SHP77 (cell line): ENCODE results near the gene PCDH9.
"Not testable (repeated sequence)": the region's sequence is repeated elsewhere in the genome, so short reads cannot be mapped to it uniquely, and the experiment has no call there.

Experiments used
- DNase-seq, 2 experiments: peaks; one replicate each; lab custom pipeline; 2025; lab: John Stamatoyannopoulos, UW

Gene PCDH9

DNA sequence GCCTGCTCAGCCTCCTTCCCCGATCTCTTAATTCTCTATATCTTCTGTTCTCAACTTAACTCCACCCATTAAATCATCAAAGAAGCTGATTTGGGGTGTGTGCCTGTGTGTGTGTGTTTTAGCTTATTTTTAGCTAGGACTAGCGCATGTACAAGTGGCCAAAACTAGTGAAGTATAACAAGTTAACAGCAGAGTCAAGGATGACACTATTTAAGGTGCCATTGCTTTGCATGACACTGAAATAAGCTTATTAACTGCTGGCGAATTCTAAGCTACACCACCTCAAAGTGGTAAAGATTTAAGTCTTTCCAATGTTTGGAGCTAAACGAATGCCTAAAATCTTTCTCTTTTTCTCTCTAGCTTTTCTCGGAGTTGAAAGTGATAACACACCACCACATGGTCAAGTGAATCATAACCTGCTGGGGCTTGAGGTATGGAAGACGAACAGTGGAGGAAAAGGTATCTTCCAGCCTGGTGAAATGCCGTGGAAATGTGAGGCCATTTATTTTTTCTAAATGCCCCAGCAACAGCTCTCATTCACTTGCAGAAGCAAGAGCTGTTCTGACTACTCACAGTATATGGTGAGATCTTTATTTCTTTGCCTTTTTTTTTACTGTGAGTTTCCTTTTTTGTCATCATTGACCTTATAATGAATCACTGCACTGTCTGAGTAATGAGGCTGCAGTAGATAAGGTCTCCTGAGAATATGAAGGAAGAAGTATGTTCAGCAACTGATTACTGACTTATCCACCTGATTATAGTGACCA, 570.3 kb downstream of the PCDH9 start:
- no peak for DNase-seq

- DNase-seq = no peak
Observed at GRCh38 chr13:66659286-66659685, 570.9 kb downstream of the PCDH9 start.

GRCh38 chr13:66657165-66657881, 572.8 kb downstream of the PCDH9 start:
- peak; percentile 95 to 96 for DNase-seq

DNA sequence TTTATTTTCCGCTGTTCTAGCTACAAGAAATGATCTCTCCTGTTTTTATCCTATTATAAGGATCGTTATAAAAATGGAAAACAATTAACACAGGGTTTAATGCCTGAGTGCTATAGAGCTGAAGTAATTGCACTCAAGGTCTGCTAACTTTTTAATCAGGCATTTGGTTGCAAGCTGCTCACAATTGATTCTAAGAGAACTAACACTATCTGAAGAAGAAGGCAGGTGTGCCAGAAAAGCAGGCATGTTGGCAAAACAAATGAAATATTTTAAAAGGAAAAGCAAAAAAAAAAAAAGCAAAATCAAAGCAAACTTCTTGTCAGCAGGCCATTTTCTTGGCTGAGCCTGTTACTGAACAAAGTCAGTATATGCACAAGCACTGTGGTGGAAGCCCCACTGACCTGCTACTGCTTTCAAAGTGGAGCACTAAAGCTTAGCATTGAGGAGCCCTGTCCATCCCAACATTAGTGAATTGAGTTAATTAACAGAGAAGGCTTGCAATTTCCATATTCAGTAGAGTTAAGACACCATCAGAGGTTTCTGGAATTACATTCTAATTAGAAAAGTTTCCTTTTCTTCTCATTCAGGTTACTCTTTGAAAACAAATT, 574.2 kb downstream of the PCDH9 start:
- DNase-seq = no peak

DNA sequence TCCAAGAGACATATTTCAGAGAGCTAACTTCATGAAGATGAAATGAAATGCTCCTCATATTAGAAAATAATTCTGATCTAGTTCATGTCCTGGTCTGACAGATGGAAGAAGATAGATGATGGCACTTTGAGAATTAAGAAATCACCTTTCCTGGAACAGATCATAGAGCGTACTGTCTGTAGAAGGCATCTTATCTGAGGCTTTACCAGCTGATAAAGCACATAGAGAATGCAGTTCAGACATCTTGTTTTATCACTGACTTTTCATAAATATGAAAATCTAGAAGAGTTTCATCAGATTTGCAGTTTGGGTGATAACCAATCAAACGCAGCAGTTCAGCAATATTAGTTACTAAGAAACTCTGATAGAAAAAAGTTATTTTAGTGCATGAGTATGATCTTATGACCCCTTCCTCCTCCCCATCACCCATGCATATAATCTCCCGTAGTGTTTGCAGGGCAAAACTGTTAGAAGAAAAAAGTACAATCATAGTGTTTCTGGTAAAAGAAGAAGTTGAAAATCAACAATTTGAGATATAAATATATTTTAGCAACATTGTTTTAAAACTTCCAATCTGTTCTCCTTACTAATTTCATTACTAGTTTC, 585.2 kb downstream of the PCDH9 start:
- no peak for DNase-seq

DNA sequence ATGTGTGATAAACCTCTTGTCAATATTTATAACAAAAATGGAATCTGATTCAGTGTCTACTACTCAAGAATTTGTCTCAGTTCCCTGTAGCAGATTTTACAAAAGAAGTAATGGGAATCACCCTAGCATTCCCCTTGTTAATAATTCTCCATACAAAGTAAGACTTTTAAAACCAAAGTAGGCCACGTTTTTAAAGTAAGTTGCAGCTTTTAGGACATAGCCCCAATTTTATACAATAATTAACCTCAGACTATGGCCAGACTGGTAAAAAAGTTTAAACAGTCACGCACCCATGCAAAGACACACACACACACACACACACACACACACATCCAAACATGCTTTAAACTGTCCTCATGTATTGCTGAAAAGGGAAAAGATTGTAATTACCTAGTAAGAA, 589.9 kb downstream of the PCDH9 start:
- DNase-seq = no peak

GRCh38 chr13:66639044-66639443, 591.1 kb downstream of the PCDH9 start:
- DNase-seq = no peak

- DNase-seq = no peak
Observed at GRCh38 chr13:66635526-66635925, 594.6 kb downstream of the PCDH9 start.

DNA sequence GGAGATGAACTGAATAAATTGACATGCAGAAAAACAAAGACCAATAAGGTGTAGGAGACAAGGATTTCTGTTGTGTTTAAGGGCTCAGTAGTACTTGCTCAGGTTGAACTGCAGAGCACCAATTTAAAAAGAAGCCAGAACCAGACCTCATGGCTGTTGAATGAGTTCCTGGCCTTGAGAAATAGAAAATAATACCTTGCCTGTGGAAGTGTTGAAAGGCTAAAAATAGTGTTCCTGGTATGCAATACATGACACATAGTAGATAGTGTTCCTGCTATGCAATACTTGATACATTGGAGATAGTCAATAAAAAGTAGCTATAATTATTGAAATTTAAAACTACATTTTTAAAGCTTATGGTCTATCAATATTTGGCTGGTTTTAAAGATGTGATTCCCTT, 595.8 kb downstream of the PCDH9 start:
- no peak for DNase-seq

GRCh38 chr13:66627512-66627911, 602.6 kb downstream of the PCDH9 start:
- no peak for DNase-seq

DNA sequence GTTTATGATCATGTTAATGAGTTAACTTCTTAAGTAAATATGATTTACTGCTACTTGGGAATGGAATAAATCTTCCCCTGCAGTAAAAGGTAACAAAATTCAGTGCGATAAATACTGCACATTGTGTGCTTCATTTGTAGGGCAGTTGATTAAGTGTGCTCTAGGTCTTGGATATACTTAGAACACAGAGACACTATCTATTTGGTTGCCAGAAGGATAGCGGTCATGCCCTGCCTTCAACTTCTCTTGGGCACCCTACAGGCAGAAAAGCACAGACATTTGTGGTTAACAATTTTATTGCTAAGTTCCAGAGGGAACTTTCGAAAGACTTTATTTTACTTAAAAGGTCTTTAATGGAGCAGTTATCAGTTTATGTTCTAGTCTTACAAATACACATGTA, 605.8 kb downstream of the PCDH9 start:
- no peak for DNase-seq

DNA sequence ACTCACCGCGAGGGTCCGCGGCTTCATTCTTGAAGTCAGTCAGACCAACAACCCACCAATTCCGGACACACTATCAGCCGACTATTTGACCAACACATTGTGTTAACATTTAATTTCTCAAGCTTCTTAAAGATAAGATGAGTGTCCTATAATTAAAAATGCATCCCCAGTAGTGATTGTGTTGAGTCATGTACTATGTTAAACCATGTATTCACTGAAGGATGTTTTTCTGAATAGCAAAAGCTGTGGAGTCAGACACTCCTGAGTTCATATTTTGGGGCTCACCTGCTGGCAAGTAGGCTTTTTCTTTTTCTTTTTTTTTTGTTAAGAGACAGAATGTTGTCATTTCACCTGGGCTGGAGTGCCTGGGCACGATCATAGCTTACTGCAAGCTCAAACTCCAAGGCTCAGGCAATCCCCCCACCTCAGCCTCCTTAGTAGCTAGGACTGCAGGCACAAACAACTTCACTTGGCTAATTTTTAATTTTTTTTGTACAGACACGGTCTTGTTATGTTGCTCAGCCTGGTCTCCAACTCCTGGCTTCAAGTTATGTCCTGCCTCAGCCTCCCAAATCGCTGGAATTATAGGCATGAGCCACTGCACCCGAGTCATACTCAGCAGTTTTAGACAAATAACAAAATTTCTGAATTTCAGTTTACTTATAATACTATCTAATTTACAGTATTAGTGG, 606.9 kb downstream of the PCDH9 start:
- DNase-seq = no peak

GRCh38 chr13:66621906-66622447, 608.2 kb downstream of the PCDH9 start:
- not testable (repeated sequence) for DNase-seq

DNA sequence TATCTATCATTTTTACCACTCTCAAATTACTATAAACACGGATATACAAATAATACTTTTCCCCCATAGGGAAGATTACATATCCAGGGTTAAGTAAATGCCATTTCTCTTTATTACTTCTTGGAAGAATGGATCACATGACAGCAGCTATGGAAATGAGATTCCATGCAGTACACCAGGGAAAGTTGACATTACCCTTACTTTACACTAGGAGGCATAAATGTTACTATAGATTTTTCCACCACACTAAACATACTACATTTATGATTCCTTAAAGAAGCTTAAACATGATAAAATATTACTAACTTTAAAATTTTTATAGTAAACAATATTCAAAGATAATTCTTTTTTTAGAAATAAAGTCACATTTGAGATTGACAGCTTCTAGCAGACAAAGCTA, 611.4 kb downstream of the PCDH9 start:
- no peak for DNase-seq

DNA sequence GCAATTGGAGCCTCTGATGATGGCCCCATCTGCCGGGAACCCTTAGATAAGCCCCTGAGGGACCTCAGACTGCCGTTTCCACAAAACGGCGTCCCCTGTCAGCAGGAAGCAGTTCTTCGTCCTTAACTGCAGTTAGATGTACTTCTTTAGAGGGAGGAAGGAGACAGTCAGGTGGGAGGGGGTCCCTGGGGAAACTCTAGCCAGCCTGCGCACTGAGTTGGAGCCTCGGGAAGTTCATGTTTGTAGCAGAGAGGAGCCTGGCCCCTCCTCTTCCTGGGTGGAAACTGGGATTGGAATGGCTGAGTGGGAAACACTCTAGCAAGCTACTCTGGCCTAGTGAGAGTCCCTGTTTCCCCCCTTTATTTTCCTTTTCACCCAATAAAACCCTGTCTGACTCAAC, 612.4 kb downstream of the PCDH9 start:
- no peak for DNase-seq

DNA sequence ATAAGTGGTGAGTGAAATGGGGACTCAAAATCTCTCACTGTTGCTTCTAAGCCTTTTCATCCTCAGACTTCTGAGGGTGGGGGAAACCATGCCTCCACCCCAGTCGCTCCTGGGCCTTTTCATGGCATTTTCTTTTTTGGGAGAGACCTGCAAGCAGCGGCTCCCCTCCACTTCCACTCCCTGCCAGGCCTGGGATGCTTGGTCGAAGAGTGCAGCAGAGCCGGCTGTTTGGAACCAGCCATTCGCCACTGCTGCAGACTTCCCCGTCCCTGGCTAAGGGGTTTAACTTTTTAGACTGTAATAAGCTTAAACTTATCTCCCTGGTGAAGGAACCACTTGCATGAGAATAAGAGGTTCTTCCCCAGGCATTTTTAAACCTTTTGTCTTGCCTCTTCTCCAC, 617.2 kb downstream of the PCDH9 start:
- no peak for DNase-seq

- DNase-seq = no peak
Observed at GRCh38 chr13:66586489-66586888, 643.6 kb downstream of the PCDH9 start.

GRCh38 chr13:66585669-66586203, 644.4 kb downstream of the PCDH9 start:
- no peak for DNase-seq

DNA sequence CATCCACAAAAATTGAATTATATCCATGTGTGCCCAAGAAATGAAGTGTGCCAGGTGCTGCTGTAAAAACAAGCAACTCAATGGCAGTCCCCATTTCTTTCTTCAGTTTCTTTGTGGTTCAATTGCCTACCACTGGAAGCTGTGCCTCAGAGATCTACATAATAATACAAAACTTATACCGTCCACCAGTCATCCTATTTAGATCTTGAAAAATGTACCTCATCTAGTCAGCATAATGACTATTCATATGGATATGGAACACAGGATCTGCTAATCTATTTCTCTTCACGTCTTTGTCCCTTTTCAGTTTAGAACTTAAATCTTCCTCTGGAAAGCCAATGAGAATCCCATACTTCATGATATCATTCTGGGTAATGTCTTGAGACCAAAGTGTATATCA, 648.5 kb downstream of the PCDH9 start:
- DNase-seq = no peak

DNA sequence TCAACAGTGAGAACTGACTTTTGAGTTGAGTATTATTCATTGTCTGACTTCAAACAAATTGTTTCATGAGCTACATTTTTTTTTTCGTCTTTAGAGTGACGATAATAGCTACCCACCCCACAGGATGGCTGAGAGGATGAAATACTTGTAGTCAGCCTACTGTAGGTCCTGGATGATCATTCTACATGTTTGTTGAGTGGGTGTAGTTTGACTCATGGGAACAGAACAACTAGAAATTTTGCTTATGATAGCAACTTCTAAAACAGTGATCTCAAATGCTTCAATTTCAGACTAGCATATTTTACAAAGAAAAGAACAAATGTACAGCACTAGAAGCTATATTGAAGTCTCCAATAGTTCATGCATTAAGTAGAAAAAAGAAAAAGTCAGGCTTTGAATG, 651.8 kb downstream of the PCDH9 start:
- no peak for DNase-seq

- DNase-seq = no peak
Observed at GRCh38 chr13:66577358-66577757, 652.8 kb downstream of the PCDH9 start.

DNA sequence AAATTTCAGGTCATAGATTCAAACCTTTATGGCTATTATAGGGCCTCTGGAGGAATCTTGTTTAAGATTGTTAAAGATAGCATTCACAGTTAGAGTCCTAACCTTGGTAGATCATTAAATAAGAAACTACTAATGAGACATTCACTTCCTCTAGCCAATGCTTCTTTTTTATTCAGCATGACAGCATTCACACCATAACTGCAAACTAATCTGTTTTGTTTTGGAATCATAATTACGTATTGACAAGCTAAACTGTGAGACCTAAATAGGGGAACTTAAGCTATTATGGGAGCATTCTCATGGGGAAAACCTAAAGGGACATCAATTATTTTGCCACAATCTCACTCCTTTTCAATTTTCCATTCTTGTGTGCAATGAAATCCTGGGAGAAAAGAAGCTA, 653.8 kb downstream of the PCDH9 start:
- no peak for DNase-seq
